Rectal smooth muscle tissue (tissue), 1 donor: Measurements from ENCODE around the gene R3HDM4.

Experiments
- H3K27ac ChIP-seq: one replicate; pipeline ENCODE4 v1.7.0; 2013; ENCODE audit warnings: low read depth, low read length, inconsistent platforms
- H3K27me3 ChIP-seq: one replicate; pipeline ENCODE4 v1.7.0; 2013; ENCODE audit warnings: low read length; ENCODE audit not compliant: control insufficient read depth, insufficient read depth
- H3K36me3 ChIP-seq: one replicate; pipeline ENCODE4 v1.7.0; 2013; ENCODE audit warnings: low read length; ENCODE audit not compliant: control insufficient read depth, insufficient read depth
- H3K4me1 ChIP-seq: one replicate; pipeline ENCODE4 v1.7.0; 2013; ENCODE audit warnings: low read length; ENCODE audit not compliant: control insufficient read depth, insufficient read depth
- H3K4me3 ChIP-seq: one replicate; pipeline ENCODE4 v1.7.0; 2013; ENCODE audit warnings: low read length
- H3K9ac ChIP-seq: one replicate; pipeline ENCODE4 v1.7.0; 2013; ENCODE audit warnings: low read length

Gene R3HDM4

DNA sequence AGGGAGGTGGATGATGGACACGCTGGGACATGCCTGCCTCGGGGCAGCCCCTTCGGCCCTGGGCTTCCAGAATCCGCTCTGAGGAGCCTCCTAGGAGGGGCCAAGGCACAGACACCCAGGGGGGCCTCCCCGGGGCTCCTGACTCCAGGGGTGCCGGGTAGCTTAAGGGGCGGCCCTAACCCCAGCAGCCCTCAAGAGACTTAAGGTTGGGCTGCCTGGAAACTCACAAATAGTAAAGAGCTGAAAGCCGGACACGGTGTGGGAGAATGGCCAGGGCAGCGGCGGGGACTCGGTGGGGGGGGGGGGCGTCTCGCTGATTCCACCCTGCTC, 20.5 kb upstream of the R3HDM4 start:
- no peaks in the 10 kb centered on the region for H3K36me3 ChIP-seq
- H3K4me1 ChIP-seq = peaks cover 19% of the 10 kb centered on the region
- H3K4me3 ChIP-seq = no peak overlapping the region
- H3K27me3 ChIP-seq = no peaks in the 10 kb centered on the region
- peak overlapping the region; percentile 70 for H3K27ac ChIP-seq
- no peak overlapping the region for H3K9ac ChIP-seq

DNA sequence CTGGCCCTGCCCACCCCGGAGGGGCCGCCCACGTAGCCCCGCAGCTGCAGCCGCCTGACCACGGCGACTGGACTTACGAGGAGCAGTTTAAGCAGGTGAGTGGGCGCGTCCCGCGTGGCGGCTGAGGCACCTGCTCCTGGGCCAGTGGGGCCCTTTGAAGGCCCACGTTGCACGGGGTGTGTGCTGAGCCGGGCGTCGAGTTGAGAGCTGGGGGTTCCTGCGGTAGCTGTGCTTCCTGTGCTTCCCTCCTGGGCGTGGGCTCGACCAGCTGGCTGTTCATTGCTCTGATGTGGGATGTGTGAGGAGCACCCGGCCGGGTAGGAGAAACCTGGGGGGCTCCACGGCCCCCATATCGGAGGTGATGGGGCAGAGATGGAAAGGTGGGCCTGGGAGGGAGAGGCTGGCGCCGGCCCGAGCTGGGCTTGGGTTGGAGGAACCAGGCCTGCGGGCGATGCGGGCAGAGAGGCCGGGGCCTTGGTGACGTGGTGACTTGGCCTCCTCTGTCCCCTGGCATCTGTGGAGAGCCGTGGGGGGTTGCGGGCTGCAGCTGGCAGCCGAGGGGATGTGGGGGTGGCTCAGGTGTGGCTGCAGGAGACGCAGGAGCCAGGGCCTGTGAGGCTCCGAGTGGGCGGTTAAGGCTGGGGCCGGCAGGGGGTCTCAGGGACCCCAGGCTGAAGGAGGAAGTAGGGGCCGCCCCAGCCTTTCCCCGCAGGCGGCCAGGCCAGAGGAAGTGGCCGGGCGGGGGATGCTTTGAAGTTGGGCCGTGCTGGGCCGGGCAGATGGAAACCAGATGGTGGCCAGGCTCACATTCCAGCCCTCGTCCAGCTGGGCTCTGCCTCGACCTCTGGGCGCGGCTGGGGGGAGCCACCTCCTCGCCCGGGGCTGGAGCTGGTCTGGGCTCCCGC, 19.9 kb upstream of the R3HDM4 start:
- Histone ChIP-seq H3K36me3 (no peaks in the 10 kb centered on the region), H3K27me3 (no peaks in the 10 kb centered on the region), H3K27ac (peak overlapping the region; percentile 70), H3K4me1 (peaks cover 19% of the 10 kb centered on the region), H3K4me3 (peak overlapping the region; percentile 8), H3K9ac (no peak overlapping the region)

DNA sequence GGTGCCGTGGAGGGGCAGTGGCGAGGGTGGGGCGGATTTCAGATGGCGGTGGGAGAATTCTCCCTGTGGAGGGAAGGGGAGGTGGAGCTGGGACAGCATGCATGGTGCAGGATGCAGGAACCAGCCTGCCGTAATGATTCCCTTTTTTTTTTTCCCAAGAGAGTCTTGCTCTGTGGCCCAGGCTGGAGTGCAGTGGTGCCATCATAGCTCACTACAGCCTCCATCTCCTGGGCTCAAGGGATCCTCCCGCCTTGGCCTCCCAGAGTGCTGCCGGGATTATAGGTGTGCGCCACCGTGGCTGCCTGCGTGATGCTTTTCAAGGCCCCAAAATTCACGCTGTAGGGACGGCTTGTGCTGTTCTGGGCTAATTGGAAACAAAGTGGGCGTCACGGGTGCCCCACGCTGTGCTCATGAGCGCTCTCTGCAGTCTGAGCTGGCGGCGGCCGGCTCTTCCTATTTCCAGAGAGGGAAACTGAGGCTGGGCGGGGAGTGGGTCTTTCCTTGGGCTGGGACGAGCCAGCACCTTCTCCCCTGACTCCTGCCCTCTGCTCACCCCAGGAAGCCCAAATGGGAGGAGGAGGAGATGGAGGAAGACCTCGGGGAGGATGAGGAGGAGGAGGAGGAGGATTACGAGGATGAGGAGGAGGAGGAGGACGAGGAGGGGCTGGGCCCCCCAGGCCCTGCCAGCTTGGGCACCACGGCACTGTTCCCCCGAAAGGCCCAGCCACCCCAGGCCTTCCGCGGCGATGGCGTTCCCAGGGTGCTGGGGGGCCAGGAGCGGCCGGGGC, 19.0 kb upstream of the R3HDM4 start:
- Histone ChIP-seq H3K36me3 (no peaks in the 10 kb centered on the region), H3K4me1 (peaks cover 19% of the 10 kb centered on the region), H3K27ac (no peak overlapping the region), H3K4me3 (no peak overlapping the region), H3K9ac (no peak overlapping the region), H3K27me3 (no peaks in the 10 kb centered on the region)

DNA sequence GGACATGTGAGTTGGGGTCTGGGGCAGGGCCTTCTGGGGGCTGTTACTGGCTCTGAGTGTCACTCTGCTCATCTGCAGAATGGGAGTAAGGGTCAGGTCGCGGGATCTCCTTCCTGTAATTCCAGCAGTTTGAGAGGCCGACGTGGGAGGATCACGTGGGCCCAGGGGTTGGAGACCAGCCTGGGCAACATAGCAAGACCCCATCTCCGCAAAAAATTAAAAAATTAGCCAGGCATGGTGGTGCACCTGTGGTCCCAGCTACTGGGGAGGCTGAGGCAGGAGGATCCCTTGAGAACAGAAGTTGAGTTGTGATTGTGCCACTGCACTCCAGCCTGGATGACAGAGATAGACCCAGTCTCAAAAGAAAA, 16.9 kb upstream of the R3HDM4 start:
- no peaks in the 10 kb centered on the region for H3K27me3 ChIP-seq
- no peak overlapping the region for H3K9ac ChIP-seq
- H3K36me3 ChIP-seq = no peaks in the 10 kb centered on the region
- peaks cover 14% of the 10 kb centered on the region for H3K4me1 ChIP-seq
- H3K4me3 ChIP-seq = no peak overlapping the region
- H3K27ac ChIP-seq = no peak overlapping the region

DNA sequence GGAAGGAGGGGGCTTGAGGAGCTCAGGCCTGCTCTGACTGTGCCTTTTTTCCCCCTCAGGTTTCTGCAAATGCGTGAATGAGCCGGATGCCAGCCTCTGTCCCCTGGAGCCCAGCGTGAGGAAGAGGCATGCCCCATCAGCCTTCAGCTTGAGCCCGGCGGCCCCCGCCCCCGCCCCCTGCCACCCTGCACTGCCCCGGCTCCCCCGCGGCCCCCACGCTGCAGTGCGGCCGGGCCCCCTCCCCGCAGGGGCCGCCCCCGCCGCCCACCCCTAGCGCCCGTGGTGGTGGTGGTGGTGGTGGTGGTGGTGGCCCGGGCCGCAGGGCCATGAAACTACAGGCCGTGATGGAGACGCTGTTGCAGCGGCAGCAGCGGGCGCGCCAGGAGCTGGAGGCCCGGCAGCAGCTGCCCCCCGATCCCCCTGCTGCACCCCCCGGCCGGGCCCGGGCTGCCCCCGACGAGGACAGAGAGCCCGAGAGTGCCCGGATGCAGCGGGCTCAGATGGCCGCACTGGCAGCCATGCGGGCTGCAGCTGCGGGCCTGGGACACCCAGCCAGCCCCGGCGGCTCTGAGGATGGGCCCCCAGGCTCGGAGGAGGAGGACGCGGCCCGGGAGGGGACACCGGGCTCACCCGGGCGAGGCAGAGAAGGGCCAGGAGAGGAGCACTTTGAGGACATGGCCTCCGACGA, 16.3 kb upstream of the R3HDM4 start:
- Histone ChIP-seq H3K4me1 (peaks cover 11% of the 10 kb centered on the region), H3K36me3 (no peaks in the 10 kb centered on the region), H3K9ac (no peak overlapping the region), H3K27me3 (no peaks in the 10 kb centered on the region), H3K27ac (no peak overlapping the region), H3K4me3 (no peak overlapping the region)

DNA sequence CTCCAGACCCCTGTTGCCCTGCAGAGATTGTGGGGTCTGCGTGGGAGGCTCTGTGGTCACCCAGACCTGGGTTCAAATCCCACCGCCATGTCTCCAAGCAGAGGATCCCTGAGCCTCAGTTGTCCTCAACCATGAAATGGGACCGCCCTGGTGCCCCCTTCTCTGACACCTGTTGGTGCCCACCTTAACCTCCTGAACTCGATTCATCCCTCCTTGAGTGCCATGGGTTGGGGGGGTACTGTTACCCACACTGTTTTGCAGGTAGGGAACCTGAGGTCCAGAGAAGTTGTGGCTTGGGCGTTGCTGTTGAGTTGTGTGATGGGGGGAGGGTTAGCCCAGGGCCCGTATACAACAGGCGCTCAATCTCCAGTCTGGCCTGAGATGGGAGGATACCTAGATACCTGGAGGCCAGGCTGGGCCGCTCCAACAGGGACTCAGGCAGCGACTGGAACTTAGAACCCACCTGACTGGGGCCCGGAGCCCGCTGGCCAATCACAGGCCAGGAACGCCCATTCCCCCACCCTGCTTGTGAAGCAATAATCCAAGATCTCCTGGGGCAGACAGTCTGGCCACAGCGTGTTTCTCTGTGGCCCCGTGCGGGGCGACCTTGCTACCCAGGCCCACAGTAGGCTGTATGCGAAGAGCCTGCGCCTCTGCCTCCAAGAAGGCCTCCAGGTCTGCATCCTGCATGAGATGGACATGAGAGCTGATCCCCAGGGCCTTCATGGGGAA, 15.6 kb upstream of the R3HDM4 start:
- Histone ChIP-seq H3K9ac (no peak overlapping the region), H3K27ac (no peak overlapping the region), H3K4me1 (peaks cover 5% of the 10 kb centered on the region), H3K4me3 (no peak overlapping the region), H3K27me3 (no peaks in the 10 kb centered on the region), H3K36me3 (no peaks in the 10 kb centered on the region)

DNA sequence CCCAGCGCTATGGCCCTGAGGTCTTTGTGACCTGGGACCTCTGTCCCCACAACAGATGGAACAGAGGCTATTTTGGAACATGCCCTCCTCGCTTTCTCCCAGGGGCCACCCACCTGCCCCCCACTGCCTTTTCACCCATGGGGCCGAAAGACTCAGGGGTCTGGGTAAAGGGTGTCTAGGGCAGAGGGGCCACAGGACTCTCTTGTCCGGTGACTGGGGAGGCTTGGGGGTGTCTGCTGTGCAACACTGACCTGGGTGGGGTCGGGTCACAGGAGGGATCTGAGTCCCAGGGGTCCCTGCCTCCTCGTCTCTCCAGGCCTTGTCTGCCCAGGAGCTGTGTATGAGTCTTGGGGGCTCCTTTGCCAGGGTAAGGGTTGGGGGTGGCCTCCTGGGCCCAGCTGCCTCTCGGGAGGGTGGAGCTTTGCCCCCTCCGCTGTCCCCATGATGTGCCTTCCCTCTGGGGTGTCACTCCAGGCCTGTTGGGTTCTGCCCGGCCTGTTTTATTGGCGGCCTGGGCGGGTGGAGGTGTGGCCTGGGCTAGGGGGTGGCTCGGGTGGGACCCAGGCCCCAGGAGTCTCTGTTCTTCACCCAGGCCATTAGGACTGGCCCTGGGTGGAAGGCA, 14.9 kb upstream of the R3HDM4 start:
- Histone ChIP-seq H3K36me3 (no peaks in the 10 kb centered on the region), H3K27ac (no peak overlapping the region), H3K27me3 (no peaks in the 10 kb centered on the region), H3K9ac (no peak overlapping the region), H3K4me1 (peaks cover 4% of the 10 kb centered on the region), H3K4me3 (no peak overlapping the region)

DNA sequence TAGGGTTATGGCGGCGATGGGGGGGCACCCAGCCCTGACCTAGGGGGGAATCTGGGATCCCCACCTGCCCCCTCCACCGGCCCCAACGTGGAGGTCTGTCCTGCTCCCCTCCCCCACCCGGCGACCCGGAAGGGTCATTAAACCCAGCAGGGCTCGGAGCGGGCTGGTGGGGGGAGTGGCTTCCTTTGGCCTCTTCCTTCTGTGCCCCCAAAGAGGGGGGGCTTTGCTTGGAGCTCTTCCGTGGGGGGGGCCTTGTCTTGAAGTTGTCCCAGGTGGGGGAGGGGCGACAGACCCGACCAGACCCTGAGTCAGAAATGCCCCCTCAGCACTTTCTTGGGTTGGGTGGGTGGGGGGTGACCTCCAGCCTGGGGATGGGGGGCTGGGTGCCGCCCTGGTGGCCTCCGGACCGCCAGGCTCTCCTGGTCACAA, 14.3 kb upstream of the R3HDM4 start:
- Histone ChIP-seq H3K27ac (peak overlapping the region; percentile 68), H3K4me3 (peak overlapping the region; percentile 87), H3K27me3 (no peaks in the 10 kb centered on the region), H3K4me1 (no peaks in the 10 kb centered on the region), H3K36me3 (no peaks in the 10 kb centered on the region), H3K9ac (no peak overlapping the region)

DNA sequence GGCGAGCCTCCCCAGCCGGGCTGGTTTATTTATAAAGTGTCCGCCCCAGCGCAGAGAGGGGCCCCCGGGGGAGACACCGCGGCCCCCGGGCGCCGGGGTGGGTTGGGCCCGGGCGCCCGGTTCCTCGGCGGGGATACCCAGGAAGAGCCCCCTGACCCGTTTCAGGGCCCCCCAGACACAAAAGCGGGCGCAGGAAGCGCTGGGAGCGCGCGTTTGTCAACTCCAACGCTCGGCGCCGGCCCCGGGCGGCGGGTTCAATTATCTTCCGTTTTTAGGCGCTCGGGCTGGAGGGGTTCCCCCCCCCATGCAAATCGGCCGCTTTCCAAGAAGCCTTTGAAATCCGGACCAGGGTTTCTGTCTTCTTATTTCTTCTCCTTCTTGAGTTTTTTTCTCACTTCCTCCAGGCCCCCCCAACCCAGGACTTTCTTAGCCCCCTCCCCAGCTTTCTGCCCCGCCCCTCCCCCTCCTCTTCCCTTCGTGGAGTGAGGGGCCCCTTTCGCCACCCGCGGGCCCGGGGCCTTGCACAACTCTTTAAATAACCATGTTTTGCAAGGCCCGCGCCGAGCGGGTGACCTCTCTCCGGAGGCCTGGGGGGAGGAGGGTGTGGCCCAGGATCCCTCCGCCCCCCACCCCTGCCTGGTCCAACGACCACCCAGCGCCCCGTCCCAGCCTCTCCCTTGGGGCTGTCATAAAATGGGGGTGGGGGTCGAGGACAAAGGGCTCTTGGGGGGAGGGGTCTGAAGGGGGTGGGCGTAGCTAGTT, 13.8 kb upstream of the R3HDM4 start:
- Histone ChIP-seq H3K4me1 (no peaks in the 10 kb centered on the region), H3K27ac (peak overlapping the region; percentile 68), H3K36me3 (no peaks in the 10 kb centered on the region), H3K9ac (peak overlapping the region; percentile 62), H3K4me3 (peak overlapping the region; percentile 87), H3K27me3 (no peaks in the 10 kb centered on the region)

DNA sequence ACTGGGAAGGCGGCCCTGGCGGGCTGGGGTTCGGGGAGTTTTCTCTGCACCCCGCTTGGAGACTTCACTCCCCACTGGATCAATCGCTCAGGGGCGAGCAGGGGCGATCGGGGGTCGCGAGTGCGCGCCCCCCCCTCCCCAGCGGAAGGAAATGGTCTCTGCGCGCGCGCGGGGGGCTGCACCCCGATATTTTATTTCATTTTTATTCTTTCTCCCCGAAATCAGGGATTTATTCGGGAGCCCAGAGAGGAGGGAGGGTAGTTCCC, 13.2 kb upstream of the R3HDM4 start:
- H3K36me3 ChIP-seq = no peaks in the 10 kb centered on the region
- peaks cover 1% of the 10 kb centered on the region for H3K27me3 ChIP-seq
- no peaks in the 10 kb centered on the region for H3K4me1 ChIP-seq
- peak overlapping the region; percentile 62 for H3K9ac ChIP-seq
- H3K4me3 ChIP-seq = peak overlapping the region; percentile 87
- peak overlapping the region; percentile 61 for H3K27ac ChIP-seq

DNA sequence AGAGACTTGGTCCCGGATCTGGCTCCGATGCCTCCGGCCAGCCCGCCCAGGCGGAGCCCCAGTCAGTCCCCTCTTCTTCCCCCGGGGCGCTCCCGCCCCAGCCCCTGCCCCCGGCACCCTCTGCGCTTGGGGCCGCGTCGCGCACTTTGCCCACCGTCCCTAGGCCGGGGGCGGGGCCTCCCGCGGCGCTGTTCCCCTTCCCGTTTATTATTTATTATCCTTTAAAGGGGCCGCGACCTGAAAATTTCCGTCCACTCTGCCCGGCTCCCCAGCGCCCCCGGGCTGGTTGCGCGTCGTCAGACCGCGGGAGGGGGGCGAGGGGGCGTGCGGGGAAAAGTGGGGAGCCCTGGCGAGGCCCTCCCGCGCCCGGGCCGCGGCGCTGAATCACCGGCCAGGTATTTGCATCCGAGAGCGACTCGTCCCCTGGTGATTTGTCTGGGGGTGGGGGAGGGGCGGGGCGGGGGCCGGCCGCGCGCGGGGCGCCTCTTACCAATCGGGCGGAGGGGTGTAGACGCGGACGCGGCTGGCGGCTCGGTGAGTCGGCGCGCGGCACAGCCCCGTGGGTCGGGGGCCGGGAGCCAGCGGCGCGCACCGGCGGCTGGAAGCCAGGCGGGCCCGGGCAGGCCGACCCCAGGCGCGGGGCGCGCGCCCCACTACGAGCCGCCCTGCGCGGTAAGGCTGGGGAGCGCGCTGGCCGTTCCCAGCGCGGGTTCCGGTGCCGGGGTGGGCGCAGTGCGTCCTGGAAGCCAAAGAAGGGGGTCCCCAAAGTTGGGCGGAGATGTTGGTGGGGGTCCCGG, 12.7 kb upstream of the R3HDM4 start, which contains the start of gene ARID3A:
ARID3A (plus strand) TSS at position 510 of the 797 bp plus-strand sequence. CDS start 3,494 bp downstream, outside the sequence.
- Histone ChIP-seq H3K27ac (peak within 1 kb of the TSS; percentile 79), H3K36me3 (no peaks in the 10 kb centered on the region), H3K9ac (peak within 1 kb of the TSS; percentile 62), H3K4me1 (no peaks in the 10 kb centered on the region), H3K27me3 (peaks cover 3% of the 10 kb centered on the region), H3K4me3 (peak within 1 kb of the TSS; percentile 87)
